HepG2 (cell line): Measurements from ENCODE around the gene RPS6KA2. TPM values are rescaled to one million over a fixed set of nuclear protein-coding genes. Genes with fewer than 3 reads are reported as not detected.

Experiments used
- ATF1 ChIP-seq: IDR thresholded peaks from 2 replicates; pipeline ENCODE4 v1.6.1; 2016; ENCODE audit warnings: mild to moderate bottlenecking, control low read depth
- CREM ChIP-seq, 2 experiments: sonication (generic) in 1 of 2; formaldehyde crosslinking in 1 of 2; IDR thresholded peaks; 2 replicates each; pipeline versions ENCODE4 v1.4.0 to v1.6.1; 2016 to 2020; ENCODE audit warnings: antibody characterized with exemption in 1 of 2, mild to moderate bottlenecking in 1 of 2, missing genetic modification reagents in 1 of 2
- DZIP1 ChIP-seq: sonication (generic); formaldehyde crosslinking; IDR thresholded peaks from 2 replicates; pipeline ENCODE4 v1.5.0; 2020; ENCODE audit warnings: mild to moderate bottlenecking, missing genetic modification reagents
- MEIS1 ChIP-seq: sonication (generic); formaldehyde crosslinking; IDR thresholded peaks from 2 replicates; pipeline ENCODE4 v1.9.0; 2021; ENCODE audit warnings: mild to moderate bottlenecking, missing genetic modification reagents, moderate library complexity, borderline replicate concordance
- NR2C2 ChIP-seq: sonication (generic); formaldehyde crosslinking; IDR thresholded peaks from 2 replicates; pipeline ENCODE4 v1.4.0; 2020; ENCODE audit warnings: missing genetic modification reagents, mild to moderate bottlenecking, moderate library complexity, borderline replicate concordance
- PAF1 ChIP-seq: IDR thresholded peaks from 2 replicates; pipeline ENCODE4 v1.6.1; 2016; ENCODE audit warnings: missing genetic modification reagents, missing compliant biosample characterization
- RAD51 ChIP-seq: fragments of 450-650 bp; IDR thresholded peaks from 2 replicates; pipeline ENCODE4 v1.6.1; 2016; ENCODE audit warnings: borderline replicate concordance
- SOX13 ChIP-seq, 3 experiments: fragments of 450-650 bp in 1 of 3; sonication (generic) in 1 of 3; formaldehyde crosslinking in 1 of 3; IDR thresholded peaks in 2 of 3; conservative IDR thresholded peaks in 1 of 3; 2 replicates each; pipeline versions ENCODE4 v1.5.0 to v1.6.1; 2016 to 2020; ENCODE audit warnings: antibody characterized with exemption in 1 of 3, mild to moderate bottlenecking in 1 of 3, missing compliant biosample characterization in 1 of 3, missing genetic modification reagents in 1 of 3, moderate library complexity in 1 of 3
- ZSCAN31 ChIP-seq: sonication (generic); formaldehyde crosslinking; IDR thresholded peaks from 2 replicates; pipeline ENCODE4 v1.5.0; 2020; ENCODE audit warnings: low read depth, mild to moderate bottlenecking, missing genetic modification reagents
- polyA plus RNA-seq, 8 experiments: library from polyadenylated mRNA; depleted of rRNA in 3 of 8; stranded (reverse) in 7 of 8; unstranded in 1 of 8; fragments of >200 nt; fragmentation: Illumina TruSeq in 4 of 8; extraction: Trizol in 4 of 8; gene quantifications; 2 replicates each; pipeline versions ENCODE4 v1.2.1 to v1.2.3, GENCODE V29; 2011 to 2016; ENCODE audit warnings: low read depth in 4 of 8, missing spikeins in 1 of 8, mixed read lengths in 1 of 8; ENCODE audit not compliant: insufficient read depth in 1 of 8
- total RNA-seq, 5 experiments: library from RNA; depleted of rRNA; stranded (reverse); fragments of >200 nt; fragmentation: Illumina TruSeq; extraction: Trizol; gene quantifications; 2 replicates each; pipeline ENCODE4 v1.2.3, GENCODE V29; 2016; ENCODE audit warnings: low read depth in 1 of 5
- TF ChIP-seq, protein P1 (sequence below): sonication (generic); formaldehyde crosslinking; IDR thresholded peaks from 2 replicates; pipeline ENCODE4 v1.4.0; 2020; ENCODE audit warnings: missing genetic modification reagents
- TF ChIP-seq, protein P2 (sequence below): sonication (generic); formaldehyde crosslinking; IDR thresholded peaks from 2 replicates; pipeline ENCODE4 v1.9.0; 2021; ENCODE audit warnings: missing genetic modification reagents, borderline replicate concordance
- TF ChIP-seq, protein P3 (sequence below): sonication (generic); formaldehyde crosslinking; IDR thresholded peaks from 2 replicates; pipeline ENCODE4 v1.5.1; 2020; ENCODE audit warnings: missing genetic modification reagents, mild to moderate bottlenecking, borderline replicate concordance
- TF ChIP-seq, protein P4 (sequence below): sonication (generic); formaldehyde crosslinking; IDR thresholded peaks from 2 replicates; pipeline ENCODE4 v1.8.0; 2022; ENCODE audit warnings: mild to moderate bottlenecking, missing genetic modification reagents

Gene RPS6KA2
- total and polyA plus RNA-seq, 2 of the 13 experiments (the other 11 are each of a cell fraction or from before 2014, with no cell fraction given): 0.22 to 0.38 TPM

- TF ChIP-seq, protein P1, sequence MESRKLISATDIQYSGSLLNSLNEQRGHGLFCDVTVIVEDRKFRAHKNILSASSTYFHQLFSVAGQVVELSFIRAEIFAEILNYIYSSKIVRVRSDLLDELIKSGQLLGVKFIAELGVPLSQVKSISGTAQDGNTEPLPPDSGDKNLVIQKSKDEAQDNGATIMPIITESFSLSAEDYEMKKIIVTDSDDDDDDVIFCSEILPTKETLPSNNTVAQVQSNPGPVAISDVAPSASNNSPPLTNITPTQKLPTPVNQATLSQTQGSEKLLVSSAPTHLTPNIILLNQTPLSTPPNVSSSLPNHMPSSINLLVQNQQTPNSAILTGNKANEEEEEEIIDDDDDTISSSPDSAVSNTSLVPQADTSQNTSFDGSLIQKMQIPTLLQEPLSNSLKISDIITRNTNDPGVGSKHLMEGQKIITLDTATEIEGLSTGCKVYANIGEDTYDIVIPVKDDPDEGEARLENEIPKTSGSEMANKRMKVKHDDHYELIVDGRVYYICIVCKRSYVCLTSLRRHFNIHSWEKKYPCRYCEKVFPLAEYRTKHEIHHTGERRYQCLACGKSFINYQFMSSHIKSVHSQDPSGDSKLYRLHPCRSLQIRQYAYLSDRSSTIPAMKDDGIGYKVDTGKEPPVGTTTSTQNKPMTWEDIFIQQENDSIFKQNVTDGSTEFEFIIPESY: peak; percentile 86
- TF ChIP-seq DZIP1 (CRISPR knock-in tag) (no peak), SOX13 (IDR thresholded peaks at IDR 0.05) (peak; percentile 90), SOX13 (CRISPR knock-in tag; conservative IDR thresholded peaks at IDR 0.05 in 1 of 2, IDR thresholded peaks at IDR 0.05 in 1 of 2) (peak in 1 of 2 experiments; percentile 97; a peak in 2 of 4 replicates), CREM (IDR thresholded peaks at IDR 0.05) (peak; percentile 88), CREM (CRISPR knock-in tag; IDR thresholded peaks at IDR 0.05) (no peak), ZSCAN31 (CRISPR knock-in tag) (peak; percentile 86), PAF1 (CRISPR knock-in tag) (peak; percentile 80; the same call in 1 of the 2 replicates), RAD51 (no peak), NR2C2 (CRISPR knock-in tag) (peak; percentile 90), ATF1 (CRISPR knock-in tag) (peak; percentile 72), MEIS1 (CRISPR knock-in tag) (peak; percentile 95)
- TF ChIP-seq, protein P2, sequence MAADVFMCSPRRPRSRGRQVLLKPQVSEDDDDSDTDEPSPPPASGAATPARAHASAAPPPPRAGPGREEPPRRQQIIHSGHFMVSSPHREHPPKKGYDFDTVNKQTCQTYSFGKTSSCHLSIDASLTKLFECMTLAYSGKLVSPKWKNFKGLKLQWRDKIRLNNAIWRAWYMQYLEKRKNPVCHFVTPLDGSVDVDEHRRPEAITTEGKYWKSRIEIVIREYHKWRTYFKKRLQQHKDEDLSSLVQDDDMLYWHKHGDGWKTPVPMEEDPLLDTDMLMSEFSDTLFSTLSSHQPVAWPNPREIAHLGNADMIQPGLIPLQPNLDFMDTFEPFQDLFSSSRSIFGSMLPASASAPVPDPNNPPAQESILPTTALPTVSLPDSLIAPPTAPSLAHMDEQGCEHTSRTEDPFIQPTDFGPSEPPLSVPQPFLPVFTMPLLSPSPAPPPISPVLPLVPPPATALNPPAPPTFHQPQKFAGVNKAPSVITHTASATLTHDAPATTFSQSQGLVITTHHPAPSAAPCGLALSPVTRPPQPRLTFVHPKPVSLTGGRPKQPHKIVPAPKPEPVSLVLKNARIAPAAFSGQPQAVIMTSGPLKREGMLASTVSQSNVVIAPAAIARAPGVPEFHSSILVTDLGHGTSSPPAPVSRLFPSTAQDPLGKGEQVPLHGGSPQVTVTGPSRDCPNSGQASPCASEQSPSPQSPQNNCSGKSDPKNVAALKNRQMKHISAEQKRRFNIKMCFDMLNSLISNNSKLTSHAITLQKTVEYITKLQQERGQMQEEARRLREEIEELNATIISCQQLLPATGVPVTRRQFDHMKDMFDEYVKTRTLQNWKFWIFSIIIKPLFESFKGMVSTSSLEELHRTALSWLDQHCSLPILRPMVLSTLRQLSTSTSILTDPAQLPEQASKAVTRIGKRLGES: peak; percentile 98
- TF ChIP-seq, protein P3, sequence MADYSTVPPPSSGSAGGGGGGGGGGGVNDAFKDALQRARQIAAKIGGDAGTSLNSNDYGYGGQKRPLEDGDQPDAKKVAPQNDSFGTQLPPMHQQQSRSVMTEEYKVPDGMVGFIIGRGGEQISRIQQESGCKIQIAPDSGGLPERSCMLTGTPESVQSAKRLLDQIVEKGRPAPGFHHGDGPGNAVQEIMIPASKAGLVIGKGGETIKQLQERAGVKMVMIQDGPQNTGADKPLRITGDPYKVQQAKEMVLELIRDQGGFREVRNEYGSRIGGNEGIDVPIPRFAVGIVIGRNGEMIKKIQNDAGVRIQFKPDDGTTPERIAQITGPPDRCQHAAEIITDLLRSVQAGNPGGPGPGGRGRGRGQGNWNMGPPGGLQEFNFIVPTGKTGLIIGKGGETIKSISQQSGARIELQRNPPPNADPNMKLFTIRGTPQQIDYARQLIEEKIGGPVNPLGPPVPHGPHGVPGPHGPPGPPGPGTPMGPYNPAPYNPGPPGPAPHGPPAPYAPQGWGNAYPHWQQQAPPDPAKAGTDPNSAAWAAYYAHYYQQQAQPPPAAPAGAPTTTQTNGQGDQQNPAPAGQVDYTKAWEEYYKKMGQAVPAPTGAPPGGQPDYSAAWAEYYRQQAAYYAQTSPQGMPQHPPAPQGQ (CRISPR knock-in tag): no peak
- TF ChIP-seq, protein P4, sequence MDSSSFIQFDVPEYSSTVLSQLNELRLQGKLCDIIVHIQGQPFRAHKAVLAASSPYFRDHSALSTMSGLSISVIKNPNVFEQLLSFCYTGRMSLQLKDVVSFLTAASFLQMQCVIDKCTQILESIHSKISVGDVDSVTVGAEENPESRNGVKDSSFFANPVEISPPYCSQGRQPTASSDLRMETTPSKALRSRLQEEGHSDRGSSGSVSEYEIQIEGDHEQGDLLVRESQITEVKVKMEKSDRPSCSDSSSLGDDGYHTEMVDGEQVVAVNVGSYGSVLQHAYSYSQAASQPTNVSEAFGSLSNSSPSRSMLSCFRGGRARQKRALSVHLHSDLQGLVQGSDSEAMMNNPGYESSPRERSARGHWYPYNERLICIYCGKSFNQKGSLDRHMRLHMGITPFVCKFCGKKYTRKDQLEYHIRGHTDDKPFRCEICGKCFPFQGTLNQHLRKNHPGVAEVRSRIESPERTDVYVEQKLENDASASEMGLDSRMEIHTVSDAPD (CRISPR knock-in tag): peak; percentile 60; the same call in 1 of the 2 replicates
Measured at GRCh38 chr6:166361077-166361429, 266.0 kb downstream of the RPS6KA2 start (continued).
